Measurements from ENCODE around the gene SLC13A1. TPM values are rescaled to one million over a fixed set of nuclear protein-coding genes. Genes with fewer than 3 reads are reported as not detected.

Gene SLC13A1
- total RNA-seq, 2 donors from 2014 or later: under 0.01 TPM; not detected in 1

GRCh38 chr7:123190109-123190831 is 9.5 kb downstream of the SLC13A1 start:
- no peak for TF ChIP-seq POLR2A (IDR thresholded peaks at IDR 0.05)
- TF ChIP-seq CTCF (IDR thresholded peaks at IDR 0.05): no peak
- Histone ChIP-seq H3K4me1 (peaks cover 35% of the 10 kb centered on the region), H3K27me3 (no peaks in the 10 kb centered on the region), H3K4me3 (no peak overlapping the region), H3K36me3 (replicated peaks in 1 of 2; ENCODE audit: insufficient read depth in 1 of 2, low read depth in 2 of 2) (no peaks in the 10 kb centered on the region), H3K27ac (peak overlapping the region; percentile 33 to 81 (median 68)), H3K9me3 (no peaks in the 10 kb centered on the region)
- intact Hi-C loops (cut with DNase I): no loop called here
- 80 to 85% methylated on average over 2 of the region's 2 CpGs for WGBS, 2 donors
- DNase-seq (no peak), ATAC-seq (no peak)

- H3K36me3 ChIP-seq (replicated peaks in 1 of 2; ENCODE audit: insufficient read depth in 1 of 2, low read depth in 2 of 2): no peaks in the 10 kb centered on the region
- DNase-seq (no peak), ATAC-seq (no peak)
- no peaks in the 10 kb centered on the region for H3K9me3 ChIP-seq
- H3K4me1 ChIP-seq: peaks cover 10% of the 10 kb centered on the region
- no peak overlapping the region for H3K4me3 ChIP-seq
- no peaks in the 10 kb centered on the region for H3K27me3 ChIP-seq
- intact Hi-C loops (cut with DNase I): no loop called here
- TF ChIP-seq CTCF (IDR thresholded peaks at IDR 0.05) (no peak), POLR2A (IDR thresholded peaks at IDR 0.05) (no peak)
- H3K27ac ChIP-seq: no peak overlapping the region
- WGBS, 2 donors: 47 to 52% methylated on average over 3 of the region's 3 CpGs
Measured at GRCh38 chr7:123185756-123186155, 14.0 kb downstream of the SLC13A1 start.

GRCh38 chr7:123184271-123184670 is 15.5 kb downstream of the SLC13A1 start:
- DNase-seq: no peak
- no peak for TF ChIP-seq POLR2A (IDR thresholded peaks at IDR 0.05)
- TF ChIP-seq CTCF (IDR thresholded peaks at IDR 0.05): no peak
- intact Hi-C loops (cut with DNase I): no loop called here
- Histone ChIP-seq H3K9me3 (no peaks in the 10 kb centered on the region), H3K4me3 (no peak overlapping the region), H3K27ac (no peak overlapping the region), H3K36me3 (replicated peaks in 1 of 2; ENCODE audit: insufficient read depth in 1 of 2, low read depth in 2 of 2) (no peaks in the 10 kb centered on the region), H3K4me1 (no peaks in the 10 kb centered on the region), H3K27me3 (no peaks in the 10 kb centered on the region)
- ATAC-seq: no peak

GRCh38 chr7:123183431-123183830 is 16.3 kb downstream of the SLC13A1 start:
- no peak for ATAC-seq
- no peaks in the 10 kb centered on the region for H3K27me3 ChIP-seq
- H3K9me3 ChIP-seq: no peaks in the 10 kb centered on the region
- no peak for TF ChIP-seq CTCF (IDR thresholded peaks at IDR 0.05)
- no peak for TF ChIP-seq POLR2A (IDR thresholded peaks at IDR 0.05)
- no peak overlapping the region for H3K4me3 ChIP-seq
- no peak overlapping the region for H3K27ac ChIP-seq
- intact Hi-C loops (cut with DNase I): no loop called here
- H3K36me3 ChIP-seq (replicated peaks in 1 of 2; ENCODE audit: insufficient read depth in 1 of 2, low read depth in 2 of 2): no peaks in the 10 kb centered on the region
- H3K4me1 ChIP-seq: no peaks in the 10 kb centered on the region
- DNase-seq: no peak
- 87 to 89% methylated on average over 2 of the region's 2 CpGs for WGBS, 2 donors

GRCh38 chr7:123177442-123177841 is 22.3 kb downstream of the SLC13A1 start:
- TF ChIP-seq POLR2A (IDR thresholded peaks at IDR 0.05) (no peak), CTCF (IDR thresholded peaks at IDR 0.05) (no peak)
- Histone ChIP-seq H3K4me3 (no peak overlapping the region), H3K9me3 (no peaks in the 10 kb centered on the region), H3K27ac (no peak overlapping the region), H3K27me3 (no peaks in the 10 kb centered on the region), H3K36me3 (replicated peaks in 1 of 2; ENCODE audit: insufficient read depth in 1 of 2, low read depth in 2 of 2) (no peaks in the 10 kb centered on the region), H3K4me1 (peaks cover 5% of the 10 kb centered on the region)
- DNase-seq (no peak), ATAC-seq (no peak)
- intact Hi-C loops (cut with DNase I): no loop called here

Data from body of pancreas (tissue), 4 donors.